ENCODE results near the gene ELMOD3. TPM values are rescaled to one million over a fixed set of nuclear protein-coding genes. Genes with fewer than 3 reads are reported as not detected.

Gene ELMOD3
- total RNA-seq, 2 donors from 2014 or later = 21.4 to 38.7 TPM

DNA sequence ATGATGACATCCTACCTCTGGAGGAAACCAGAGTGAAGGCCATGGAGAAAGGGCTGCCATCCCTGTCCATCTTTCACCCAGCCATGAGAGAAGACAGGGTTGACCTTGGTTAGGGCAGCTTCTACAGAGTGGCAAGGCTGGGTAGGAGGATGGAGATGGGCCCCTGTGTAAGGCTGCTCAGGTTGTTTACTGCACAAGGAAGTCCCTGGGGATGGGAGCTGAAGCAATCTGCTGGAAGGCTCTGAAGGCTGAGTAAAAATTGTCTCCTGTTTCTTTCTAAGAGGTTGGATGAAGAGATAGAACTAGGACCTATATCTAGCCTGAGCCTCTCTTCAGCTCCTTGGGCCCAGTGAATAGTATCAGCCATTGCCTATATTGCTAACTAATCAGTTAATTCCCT is 14.4 kb downstream of the ELMOD3 start:
- H3K36me3 ChIP-seq = peaks cover 10% of the 10 kb centered on the region
- peaks cover 0 to 7% of the 10 kb centered on the region in 2 donors for H3K4me1 ChIP-seq (ENCODE audit: control insufficient read depth in 1 of 2, low read depth in 2 of 2)
- H3K27me3 ChIP-seq (replicated peaks; ENCODE audit: insufficient read depth) = no peaks in the 10 kb centered on the region
- ATAC-seq (ENCODE audit: insufficient number of reproducible peaks, low FRiP score, low read depth) (no peak), DNase-seq (ENCODE audit: low spot score) (no peak)
- H3K27ac ChIP-seq = no peak overlapping the region
- H3K4me3 ChIP-seq = no peak overlapping the region
- TF ChIP-seq, protein P1, sequence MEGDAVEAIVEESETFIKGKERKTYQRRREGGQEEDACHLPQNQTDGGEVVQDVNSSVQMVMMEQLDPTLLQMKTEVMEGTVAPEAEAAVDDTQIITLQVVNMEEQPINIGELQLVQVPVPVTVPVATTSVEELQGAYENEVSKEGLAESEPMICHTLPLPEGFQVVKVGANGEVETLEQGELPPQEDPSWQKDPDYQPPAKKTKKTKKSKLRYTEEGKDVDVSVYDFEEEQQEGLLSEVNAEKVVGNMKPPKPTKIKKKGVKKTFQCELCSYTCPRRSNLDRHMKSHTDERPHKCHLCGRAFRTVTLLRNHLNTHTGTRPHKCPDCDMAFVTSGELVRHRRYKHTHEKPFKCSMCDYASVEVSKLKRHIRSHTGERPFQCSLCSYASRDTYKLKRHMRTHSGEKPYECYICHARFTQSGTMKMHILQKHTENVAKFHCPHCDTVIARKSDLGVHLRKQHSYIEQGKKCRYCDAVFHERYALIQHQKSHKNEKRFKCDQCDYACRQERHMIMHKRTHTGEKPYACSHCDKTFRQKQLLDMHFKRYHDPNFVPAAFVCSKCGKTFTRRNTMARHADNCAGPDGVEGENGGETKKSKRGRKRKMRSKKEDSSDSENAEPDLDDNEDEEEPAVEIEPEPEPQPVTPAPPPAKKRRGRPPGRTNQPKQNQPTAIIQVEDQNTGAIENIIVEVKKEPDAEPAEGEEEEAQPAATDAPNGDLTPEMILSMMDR (IDR thresholded peaks at IDR 0.05) = no peak
- no peaks in the 10 kb centered on the region for H3K9me3 ChIP-seq

GRCh38 chr2:85369500-85369899 is 14.9 kb downstream of the ELMOD3 start:
- Histone ChIP-seq H3K36me3 (peaks cover 10% of the 10 kb centered on the region), H3K4me3 (no peak overlapping the region)
- TF ChIP-seq, protein P1 (IDR thresholded peaks at IDR 0.05) = no peak

GRCh38 chr2:85371045-85371444 is 16.5 kb downstream of the ELMOD3 start:
- TF ChIP-seq, protein P1 (IDR thresholded peaks at IDR 0.05) = no peak
- Histone ChIP-seq H3K27me3 (replicated peaks; ENCODE audit: insufficient read depth) (no peaks in the 10 kb centered on the region), H3K27ac (no peak overlapping the region), H3K4me1 (ENCODE audit: control insufficient read depth in 1 of 2, low read depth in 2 of 2) (peaks cover 0 to 7% of the 10 kb centered on the region in 2 donors), H3K9me3 (no peaks in the 10 kb centered on the region), H3K36me3 (peaks cover 10% of the 10 kb centered on the region), H3K4me3 (no peak overlapping the region)
- DNase-seq (ENCODE audit: low spot score) (no peak), ATAC-seq (ENCODE audit: insufficient number of reproducible peaks, low FRiP score, low read depth) (no peak)

More at GRCh38 chr2:85369500-85369899, 14.9 kb downstream of the ELMOD3 start:
- Histone ChIP-seq H3K27ac (no peak overlapping the region), H3K27me3 (replicated peaks; ENCODE audit: insufficient read depth) (no peaks in the 10 kb centered on the region), H3K9me3 (no peaks in the 10 kb centered on the region), H3K4me1 (ENCODE audit: control insufficient read depth in 1 of 2, low read depth in 2 of 2) (peaks cover 0 to 7% of the 10 kb centered on the region in 2 donors)
- peak; percentile 62 for ATAC-seq (ENCODE audit: insufficient number of reproducible peaks, low FRiP score, low read depth)
- no peak for DNase-seq (ENCODE audit: low spot score)

DNA sequence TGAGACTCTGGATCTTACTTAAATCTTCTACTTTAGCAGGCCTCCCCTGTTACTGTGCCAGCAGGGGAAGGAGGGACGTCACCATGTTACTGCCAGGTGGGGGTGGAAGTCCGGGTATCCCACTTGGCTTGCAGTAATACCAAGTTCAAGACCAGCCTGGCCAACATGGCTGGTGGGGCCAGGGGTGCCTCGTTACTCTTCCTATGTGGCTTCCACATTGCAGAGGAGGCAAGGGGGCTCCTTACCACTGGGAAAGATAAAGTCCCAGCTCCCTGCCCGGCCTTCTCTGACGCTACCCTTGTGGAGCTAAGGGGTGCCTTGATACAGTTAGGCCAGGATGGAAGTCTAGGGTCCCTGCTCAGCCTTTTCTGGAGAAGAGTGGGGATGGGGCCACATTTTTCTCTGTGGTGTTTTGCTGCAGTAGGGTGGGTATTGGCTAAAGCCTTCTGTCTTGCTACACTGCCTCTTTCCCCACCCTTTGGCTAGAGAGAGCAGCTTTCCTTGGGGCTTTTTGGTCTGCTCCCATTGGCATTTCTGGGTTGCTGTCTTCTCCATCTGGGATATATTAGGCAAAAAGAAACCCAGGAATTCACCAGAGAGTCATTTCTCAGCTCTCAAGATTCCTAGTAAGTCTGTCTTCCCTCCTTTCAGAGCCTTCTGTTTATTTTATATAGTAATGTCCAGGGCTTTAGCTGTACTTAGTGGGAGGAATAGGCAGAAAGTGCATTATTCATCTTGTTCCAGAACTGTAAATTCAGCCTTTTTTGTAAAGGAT is 21.9 kb downstream of the ELMOD3 start:
- H3K27me3 ChIP-seq (replicated peaks; ENCODE audit: insufficient read depth) = no peaks in the 10 kb centered on the region
- H3K36me3 ChIP-seq = peaks cover 13% of the 10 kb centered on the region

GRCh38 chr2:85377083-85377482 is 22.5 kb downstream of the ELMOD3 start:
- Histone ChIP-seq H3K27me3 (replicated peaks; ENCODE audit: insufficient read depth) (no peaks in the 10 kb centered on the region), H3K4me3 (no peak overlapping the region), H3K4me1 (ENCODE audit: control insufficient read depth in 1 of 2, low read depth in 2 of 2) (no peaks in the 10 kb centered on the region), H3K27ac (no peak overlapping the region), H3K36me3 (peaks cover 13% of the 10 kb centered on the region), H3K9me3 (no peaks in the 10 kb centered on the region)
- no peak for DNase-seq (ENCODE audit: low spot score)
- TF ChIP-seq, protein P1 (IDR thresholded peaks at IDR 0.05) = no peak
- ATAC-seq (ENCODE audit: insufficient number of reproducible peaks, low FRiP score, low read depth) = no peak

More for the DNA sequence above, 21.9 kb downstream of the ELMOD3 start:
- H3K9me3 ChIP-seq = no peaks in the 10 kb centered on the region
- ATAC-seq (ENCODE audit: insufficient number of reproducible peaks, low FRiP score, low read depth) (no peak), DNase-seq (ENCODE audit: low spot score) (no peak)
- no peaks in the 10 kb centered on the region for H3K4me1 ChIP-seq (ENCODE audit: control insufficient read depth in 1 of 2, low read depth in 2 of 2)
- H3K27ac ChIP-seq = no peak overlapping the region
- no peak overlapping the region for H3K4me3 ChIP-seq
- TF ChIP-seq, protein P1 (IDR thresholded peaks at IDR 0.05) = no peak

Measured in thoracic aorta (tissue), 2 donors.